HCT116 (cell line): Measurements from ENCODE around the gene ZNF683. TPM values are rescaled to one million over a fixed set of nuclear protein-coding genes. Genes with fewer than 3 reads are reported as not detected.

Source experiments
- ATAC-seq: fragments of 200-7000 bp; cut with Tn5 transposase; 2 replicates; pipeline ENCODE4 v1.9.1; 2020; ENCODE audit warnings: mild to moderate bottlenecking, moderate library complexity
- BruUV-seq: library from RNA; stranded (reverse); fragments of 400-500 nt; replicated peaks from 2 replicates; lab custom pipeline; 2021; lab: Mats Ljungman, UMichigan
- CTCF ChIA-PET: fragments of 300-600 bp; sonication (Branson Sonifier 250); formaldehyde crosslinking; loops from one replicate; lab custom pipeline; 2021; ENCODE audit warnings: antibody characterized with exemption; lab: Charles Lee
- POLR2A ChIA-PET: fragments of 300-600, 350-600 bp; sonication (Branson Sonifier 250); formaldehyde crosslinking; loops from one replicate; lab custom pipeline; 2021; ENCODE audit warnings: antibody characterized with exemption; lab: Charles Lee
- RAD21 ChIA-PET, 2 experiments: fragments of 300-600 bp; sonication (Branson Sonifier 250); formaldehyde crosslinking; loops; one replicate each; lab custom pipeline; 2023; ENCODE audit warnings: low total read pairs in 2 of 2; ENCODE audit not compliant: uncharacterized antibody in 2 of 2, unreplicated experiment in 2 of 2, low non-redundant PET in 1 of 2; lab: Charles Lee
- DNase-seq: peaks from one replicate; pipeline ENCODE4 v3.0.0-alpha.2; 2010; ENCODE audit warnings: low read depth, low spot score
- H2AFZ ChIP-seq: fragments of 200-600 bp; shearing (Covaris generic), sonication (generic); 2 replicates; pipeline ENCODE4 v1.6.1; 2017; ENCODE audit warnings: low read depth, mixed run types, mixed read lengths, antibody characterized with exemption, low read length; ENCODE audit not compliant: poor library complexity, severe bottlenecking
- H3K27ac ChIP-seq: 2 replicates; pipeline ENCODE4 v1.5.1; 2012; ENCODE audit warnings: low read depth, low read length
- H3K27me3 ChIP-seq: fragments of 200-600 bp; sonication (generic); 2 replicates; pipeline ENCODE4 v1.6.1; 2016; ENCODE audit warnings: mixed run types, low read length, mixed read lengths; ENCODE audit not compliant: insufficient read depth
- H3K36me3 ChIP-seq, 2 experiments: fragments of 200-500 bp in 1 of 2; fragments of 200-600 bp in 1 of 2; sonication (Bioruptor generic) in 1 of 2; sonication (generic) in 1 of 2; 2 replicates each; pipeline versions ENCODE4 v1.5.1 to v1.6.1; 2014 to 2016; ENCODE audit warnings: low read length in 2 of 2, inconsistent platforms in 1 of 2, mixed read lengths in 1 of 2, mixed run types in 1 of 2; ENCODE audit not compliant: insufficient read depth in 2 of 2, control insufficient read depth in 1 of 2
- H3K4me1 ChIP-seq, 2 experiments: fragments of 200-600 bp in 1 of 2; sonication (generic) in 1 of 2; 2 replicates each; pipeline versions ENCODE4 v1.5.1 to v1.6.1; 2012 to 2017; ENCODE audit warnings: low read length in 2 of 2, inconsistent platforms in 1 of 2, mild to moderate bottlenecking in 1 of 2, mixed read lengths in 1 of 2, mixed run types in 1 of 2, moderate library complexity in 1 of 2; ENCODE audit not compliant: insufficient read depth in 2 of 2, control insufficient read depth in 1 of 2
- H3K4me2 ChIP-seq: fragments of 200-600 bp; sonication (generic); 2 replicates; pipeline ENCODE4 v1.6.1; 2017; ENCODE audit warnings: mixed run types, low read length, mixed read lengths
- H3K4me3 ChIP-seq, 2 experiments: fragments of 200-600 bp in 1 of 2; sonication (generic) in 1 of 2; replicated peaks in 1 of 2; 2 replicates each; pipeline ENCODE4 v1.5.1; 2011 to 2016; ENCODE audit warnings: low read length in 2 of 2, control low read depth in 1 of 2, low read depth in 1 of 2, mild to moderate bottlenecking in 1 of 2, mixed read lengths in 1 of 2, mixed run types in 1 of 2
- H3K79me2 ChIP-seq: fragments of 200-600 bp; sonication (generic); 2 replicates; pipeline ENCODE4 v1.6.1; 2017; ENCODE audit warnings: mild to moderate bottlenecking, mixed run types, low read length, moderate library complexity, mixed read lengths; ENCODE audit not compliant: insufficient read depth
- H3K9ac ChIP-seq: fragments of 200-600 bp; sonication (generic); 2 replicates; pipeline ENCODE4 v1.6.1; 2016; ENCODE audit warnings: low read length, mixed read lengths
- H3K9me2 ChIP-seq: fragments of 200-600 bp; sonication (generic), shearing (Covaris generic); 2 replicates; pipeline ENCODE4 v1.6.1; 2017; ENCODE audit warnings: mixed run types, mild to moderate bottlenecking, moderate library complexity; ENCODE audit not compliant: insufficient read depth
- H3K9me3 ChIP-seq, 2 experiments: fragments of 200-500 bp in 1 of 2; fragments of 200-600 bp in 1 of 2; sonication (Bioruptor generic) in 1 of 2; sonication (generic) in 1 of 2; 2 replicates each; pipeline ENCODE4 v1.6.1; 2014 to 2017; ENCODE audit warnings: low read length in 2 of 2, mixed read lengths in 2 of 2, inconsistent platforms in 1 of 2, low read depth in 1 of 2, mild to moderate bottlenecking in 1 of 2, mixed run types in 1 of 2, moderate library complexity in 1 of 2; ENCODE audit not compliant: control insufficient read depth in 1 of 2, insufficient read depth in 1 of 2
- H4K20me1 ChIP-seq: fragments of 200-600 bp; sonication (generic), shearing (Covaris generic); 2 replicates; pipeline ENCODE4 v1.6.1; 2017; ENCODE audit warnings: mixed run types, mild to moderate bottlenecking, moderate library complexity; ENCODE audit not compliant: insufficient read depth
- CBX3 ChIP-seq: IDR thresholded peaks from 2 replicates; pipeline ENCODE4 v1.6.1; 2012; ENCODE audit warnings: low read depth
- CEBPB ChIP-seq: IDR thresholded peaks from 2 replicates; pipeline ENCODE4 v1.6.1; 2012; ENCODE audit warnings: low read depth
- CTCF ChIP-seq, 3 experiments: fragments of 200-600 bp in 1 of 3; sonication (generic) in 1 of 3; IDR thresholded peaks in 2 of 3; conservative IDR thresholded peaks in 1 of 3; 2 replicates each; pipeline ENCODE4 v1.5.1; 2012 to 2017; ENCODE audit warnings: low read depth in 2 of 3, low read length in 2 of 3, antibody characterized with exemption in 1 of 3, borderline replicate concordance in 1 of 3, control low read depth in 1 of 3, mild to moderate bottlenecking in 1 of 3, mixed read lengths in 1 of 3, mixed run types in 1 of 3, moderate library complexity in 1 of 3; ENCODE audit not compliant: insufficient read depth in 1 of 3
- EGR1 ChIP-seq: IDR thresholded peaks from 2 replicates; pipeline ENCODE4 v1.6.1; 2012; ENCODE audit warnings: low read depth
- ELF1 ChIP-seq: IDR thresholded peaks from 2 replicates; pipeline ENCODE4 v1.6.1; 2012; ENCODE audit warnings: low read depth, borderline replicate concordance
- EZH2 ChIP-seq: fragments of 200-600 bp; sonication (generic); IDR thresholded peaks from 2 replicates; pipeline ENCODE4 v1.6.1; 2017; ENCODE audit warnings: antibody characterized with exemption, mixed run types
- EZH2phosphoT487 ChIP-seq: fragments of 200-600 bp; IDR thresholded peaks from 2 replicates; pipeline ENCODE4 v1.6.1; 2018; ENCODE audit warnings: antibody characterized with exemption, borderline replicate concordance
- FOSL1 ChIP-seq: IDR thresholded peaks from 2 replicates; pipeline ENCODE4 v1.6.1; 2012; ENCODE audit warnings: low read depth
- JUND ChIP-seq: IDR thresholded peaks from 2 replicates; pipeline ENCODE4 v1.6.1; 2012
- POLR2A ChIP-seq: IDR thresholded peaks from 2 replicates; pipeline ENCODE4 v1.7.0; 2011; ENCODE audit warnings: borderline replicate concordance; ENCODE audit not compliant: insufficient read depth, insufficient read length; ENCODE audit errors: extremely low read depth
- POLR2AphosphoS5 ChIP-seq: IDR thresholded peaks from 2 replicates; pipeline ENCODE4 v1.6.1; 2011; ENCODE audit warnings: mild to moderate bottlenecking, low read depth, low read length, moderate library complexity
- RAD21 ChIP-seq: IDR thresholded peaks from 2 replicates; pipeline ENCODE4 v1.6.1; 2012; ENCODE audit warnings: low read depth, mild to moderate bottlenecking
- REST ChIP-seq: IDR thresholded peaks from 2 replicates; pipeline ENCODE4 v1.6.1; 2012; ENCODE audit warnings: low read depth
- SIN3A ChIP-seq: IDR thresholded peaks from 2 replicates; pipeline ENCODE4 v1.6.1; 2012; ENCODE audit warnings: low read depth
- SP1 ChIP-seq: IDR thresholded peaks from 2 replicates; pipeline ENCODE4 v1.6.1; 2012; ENCODE audit warnings: low read depth
- SRF ChIP-seq: IDR thresholded peaks from 2 replicates; pipeline ENCODE4 v1.6.1; 2012; ENCODE audit warnings: low read depth
- TCF7L2 ChIP-seq: IDR thresholded peaks from 2 replicates; pipeline ENCODE4 v1.7.0; 2011; ENCODE audit warnings: borderline replicate concordance, inconsistent platforms; ENCODE audit not compliant: insufficient read depth, insufficient read length; ENCODE audit errors: extremely low read depth
- YY1 ChIP-seq: IDR thresholded peaks from 2 replicates; pipeline ENCODE4 v1.6.1; 2011; ENCODE audit warnings: low read length, low read depth, moderate library complexity, mild to moderate bottlenecking; ENCODE audit not compliant: insufficient replicate concordance; ENCODE audit errors: extremely low read depth
- ZBTB33 ChIP-seq: IDR thresholded peaks from 2 replicates; pipeline ENCODE4 v1.6.1; 2011; ENCODE audit warnings: mild to moderate bottlenecking, low read length, moderate library complexity; ENCODE audit not compliant: insufficient replicate concordance; ENCODE audit errors: extremely low read depth
- ZNF274 ChIP-seq: fragments of 200-500 bp; sonication (Bioruptor generic); IDR thresholded peaks from 2 replicates; pipeline ENCODE4 v1.6.1; 2014; ENCODE audit warnings: mild to moderate bottlenecking, low read depth, low read length, inconsistent platforms
- intact Hi-C: fragments of 100-400 bp; cut with micrococcal nuclease; formaldehyde crosslinking; loops from 2 replicates; pipeline ENCODE4 v1.10.0; 2022
- total RNA-seq: library from RNA; stranded (reverse); gene quantifications from one replicate; pipeline ENCODE4 v1.2.1, GENCODE V29; 2021; ENCODE audit not compliant: unreplicated experiment

The ZNF683 gene
- total RNA-seq, 1 experiment from 2014 or later, result not detected

GRCh38 chr1:26405281-26405915 is 32.8 kb upstream of the ZNF683 start:
- no peak overlapping the region for H3K4me3 ChIP-seq
- H2AFZ ChIP-seq, result no peak overlapping the region
- no peak overlapping the region for H3K9ac ChIP-seq
- no peaks in the 10 kb centered on the region for H4K20me1 ChIP-seq
- H3K27me3 ChIP-seq, result no peaks in the 10 kb centered on the region; the same call in 1 of the 2 replicates
- H3K4me1 ChIP-seq, result peaks cover 0 to 18% of the 10 kb centered on the region in 2 experiments; a peak in 3 of 4 replicates
- H3K36me3 ChIP-seq, result no peaks in the 10 kb centered on the region
- no peaks in the 10 kb centered on the region for H3K9me3 ChIP-seq
- TF ChIP-seq FOSL1, result no peak
- no peak for TF ChIP-seq CEBPB
- no peak for TF ChIP-seq ZBTB33
- no peak for TF ChIP-seq ZNF274
- no peak for TF ChIP-seq EZH2phosphoT487
- TF ChIP-seq POLR2AphosphoS5, result no peak
- TF ChIP-seq RAD21, result no peak
- TF ChIP-seq SRF, result no peak
- TF ChIP-seq EGR1, result no peak
- TF ChIP-seq CBX3, result no peak
- no peak for TF ChIP-seq SIN3A
- TF ChIP-seq TCF7L2, result no peak
- no peak for TF ChIP-seq ELF1
- no peak for TF ChIP-seq CTCF (IDR thresholded peaks at IDR 0.05 in 2 of 3, conservative IDR thresholded peaks at IDR 0.05 in 1 of 3; ENCODE audit: borderline replicate concordance in 1 of 3, insufficient read depth in 1 of 3, low read depth in 2 of 3, low read length in 2 of 3)
- no peak for TF ChIP-seq EZH2
- no peak for TF ChIP-seq SP1
- no peak for TF ChIP-seq REST
- TF ChIP-seq YY1, result no peak
- no peak for TF ChIP-seq JUND
- no peak for TF ChIP-seq POLR2A
- BruUV-seq, result no TSS peak
- ChIA-PET CTCF (interaction anchor here (0.7 to 1.3 kb wide), 3 partner anchors 12 to 121 kb away, joined by 3 to 8 read pairs (median 4); no protein-coding TSS in a partner anchor), RAD21 (no interaction called here), POLR2A (no interaction called here)
- intact Hi-C loops, result no loop called here
- H3K79me2 ChIP-seq, result no peaks in the 10 kb centered on the region
- no peak overlapping the region for H3K27ac ChIP-seq
- ATAC-seq (no peak), DNase-seq (no peak)
- H3K4me2 ChIP-seq, result no peak overlapping the region
- no peaks in the 10 kb centered on the region for H3K9me2 ChIP-seq
